ENCODE results near the gene SLC26A8.

The SLC26A8 gene

DNA sequence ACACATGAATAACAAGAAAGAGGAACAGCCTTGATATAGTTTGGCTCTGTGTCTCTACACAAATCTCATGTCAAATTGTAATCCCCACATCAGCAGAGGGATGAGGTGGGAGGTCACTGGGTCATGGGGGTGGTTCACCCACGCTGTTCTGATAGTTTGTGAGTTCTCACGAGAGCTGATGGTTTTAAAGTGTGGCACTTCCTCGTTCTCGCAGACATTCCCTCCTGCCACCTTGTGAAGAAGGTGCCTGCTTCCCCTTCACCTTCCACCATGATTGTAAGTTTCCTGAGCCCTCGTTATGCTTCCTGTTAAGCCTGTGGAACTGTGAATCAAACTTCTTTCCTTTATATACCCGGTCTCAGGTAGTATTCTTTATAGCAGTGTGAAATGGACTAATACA is 116.7 kb downstream of the SLC26A8 start:
- TF ChIP-seq, protein P1, sequence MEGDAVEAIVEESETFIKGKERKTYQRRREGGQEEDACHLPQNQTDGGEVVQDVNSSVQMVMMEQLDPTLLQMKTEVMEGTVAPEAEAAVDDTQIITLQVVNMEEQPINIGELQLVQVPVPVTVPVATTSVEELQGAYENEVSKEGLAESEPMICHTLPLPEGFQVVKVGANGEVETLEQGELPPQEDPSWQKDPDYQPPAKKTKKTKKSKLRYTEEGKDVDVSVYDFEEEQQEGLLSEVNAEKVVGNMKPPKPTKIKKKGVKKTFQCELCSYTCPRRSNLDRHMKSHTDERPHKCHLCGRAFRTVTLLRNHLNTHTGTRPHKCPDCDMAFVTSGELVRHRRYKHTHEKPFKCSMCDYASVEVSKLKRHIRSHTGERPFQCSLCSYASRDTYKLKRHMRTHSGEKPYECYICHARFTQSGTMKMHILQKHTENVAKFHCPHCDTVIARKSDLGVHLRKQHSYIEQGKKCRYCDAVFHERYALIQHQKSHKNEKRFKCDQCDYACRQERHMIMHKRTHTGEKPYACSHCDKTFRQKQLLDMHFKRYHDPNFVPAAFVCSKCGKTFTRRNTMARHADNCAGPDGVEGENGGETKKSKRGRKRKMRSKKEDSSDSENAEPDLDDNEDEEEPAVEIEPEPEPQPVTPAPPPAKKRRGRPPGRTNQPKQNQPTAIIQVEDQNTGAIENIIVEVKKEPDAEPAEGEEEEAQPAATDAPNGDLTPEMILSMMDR (conservative IDR thresholded peaks at IDR 0.05) = no peak
- TF ChIP-seq ZFX (IDR thresholded peaks at IDR 0.05) = no peak
- H3K27ac ChIP-seq = no peak overlapping the region

DNA sequence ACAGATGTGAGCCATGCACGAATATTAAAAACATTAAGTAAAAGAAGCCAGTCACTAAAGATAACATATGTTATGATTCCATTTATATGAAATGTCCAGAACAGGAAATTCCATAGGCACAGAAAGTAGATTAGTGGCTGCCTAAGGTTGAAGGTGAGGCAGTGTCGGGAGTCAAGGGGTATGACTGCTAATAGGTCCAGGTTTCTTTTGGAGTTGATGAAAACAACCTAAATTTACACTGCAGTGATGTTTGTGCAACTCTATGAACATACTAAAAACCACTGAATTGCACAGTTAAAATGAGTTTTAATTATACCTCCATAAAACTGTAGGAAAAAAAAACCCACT is 118.0 kb downstream of the SLC26A8 start:
- TF ChIP-seq, protein P1 (conservative IDR thresholded peaks at IDR 0.05) = no peak
- no peak for TF ChIP-seq ZFX (IDR thresholded peaks at IDR 0.05)

DNA sequence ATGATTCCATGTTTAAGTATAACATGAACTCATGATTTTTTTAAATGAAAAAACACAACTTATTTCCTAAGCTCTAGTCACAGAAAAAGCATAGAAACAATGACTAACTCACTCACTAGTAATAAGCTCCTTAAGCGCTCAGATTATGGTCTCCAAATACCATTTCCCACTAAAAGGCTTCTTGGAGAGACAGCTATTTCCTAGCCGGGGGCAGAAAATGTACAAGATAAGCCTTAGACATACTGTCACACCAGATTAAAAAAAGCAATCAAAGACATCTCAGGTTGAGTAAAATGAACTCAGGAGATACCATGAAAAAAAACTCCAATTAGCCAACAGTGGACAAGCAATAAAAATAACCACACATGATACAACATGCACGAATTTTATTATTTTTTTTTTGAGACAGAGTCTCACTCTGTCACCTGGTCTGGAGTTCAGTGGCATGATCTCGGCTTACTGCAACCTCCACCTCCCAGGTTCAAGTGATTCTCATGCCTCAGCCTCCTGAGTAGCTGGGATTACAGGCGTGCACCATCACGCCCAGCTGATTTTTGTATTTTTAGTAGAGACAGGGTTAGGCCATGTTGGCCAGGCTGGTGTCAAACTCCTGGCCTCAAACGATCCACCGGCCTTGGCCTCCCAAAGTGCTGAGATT is 118.5 kb downstream of the SLC26A8 start:
- no peak for TF ChIP-seq ZFX (IDR thresholded peaks at IDR 0.05)
- TF ChIP-seq, protein P1 (conservative IDR thresholded peaks at IDR 0.05) = no peak
- no peak overlapping the region for H3K27ac ChIP-seq

More for the DNA sequence above, 118.0 kb downstream of the SLC26A8 start:
- H3K27ac ChIP-seq = no peak overlapping the region

DNA sequence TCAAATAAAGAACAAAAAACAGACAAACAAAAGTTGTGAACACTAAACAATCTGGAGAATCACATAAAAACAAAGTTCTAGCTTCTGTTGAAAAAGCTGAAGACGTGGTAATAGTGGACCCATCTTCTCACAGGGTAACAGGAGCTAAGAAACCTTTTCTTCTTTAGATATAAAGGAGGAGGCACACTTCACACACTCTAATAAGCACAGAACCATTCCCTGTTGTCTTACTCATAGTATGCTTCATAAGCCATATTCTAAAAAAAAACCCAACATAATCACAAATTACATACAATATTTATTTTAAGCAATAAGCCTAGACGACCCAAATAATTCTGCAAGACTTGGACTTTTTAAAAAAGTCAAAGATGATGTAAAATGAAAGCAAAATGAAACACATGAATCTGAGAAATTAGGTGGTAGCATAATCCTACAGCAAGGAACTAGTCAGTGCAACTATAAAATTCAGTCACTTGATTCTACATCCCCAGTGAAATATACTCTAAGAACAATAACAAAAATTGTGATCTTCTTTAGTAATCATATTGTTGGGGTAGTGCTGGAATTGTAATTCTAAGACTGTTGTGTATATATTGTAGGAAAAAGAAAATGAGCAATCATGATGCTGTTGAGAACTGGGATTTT is 119.2 kb downstream of the SLC26A8 start:
- no peak for TF ChIP-seq ZFX (IDR thresholded peaks at IDR 0.05)
- TF ChIP-seq, protein P1 (conservative IDR thresholded peaks at IDR 0.05) = no peak
- H3K27ac ChIP-seq = no peak overlapping the region

DNA sequence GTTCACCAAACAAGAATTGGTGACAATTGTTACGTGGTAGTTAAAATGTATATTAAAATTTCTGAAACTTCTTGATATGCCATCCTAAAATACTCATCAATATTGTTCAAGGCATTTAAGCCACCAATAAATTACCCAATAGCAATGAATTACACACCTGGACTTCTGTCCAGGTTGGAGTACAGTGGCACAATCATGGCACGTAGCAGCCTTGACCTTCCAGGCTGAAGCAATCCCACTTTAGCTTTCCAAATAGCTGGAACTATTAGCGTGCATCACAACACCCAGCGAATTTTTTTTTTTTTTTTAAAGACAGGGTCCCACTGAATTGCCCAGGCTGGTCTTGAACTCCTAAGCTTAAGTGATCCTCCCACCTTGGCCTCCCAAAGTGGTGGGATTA is 120.8 kb downstream of the SLC26A8 start:
- no peak overlapping the region for H3K27ac ChIP-seq
- no peak for TF ChIP-seq ZFX (IDR thresholded peaks at IDR 0.05)

DNA sequence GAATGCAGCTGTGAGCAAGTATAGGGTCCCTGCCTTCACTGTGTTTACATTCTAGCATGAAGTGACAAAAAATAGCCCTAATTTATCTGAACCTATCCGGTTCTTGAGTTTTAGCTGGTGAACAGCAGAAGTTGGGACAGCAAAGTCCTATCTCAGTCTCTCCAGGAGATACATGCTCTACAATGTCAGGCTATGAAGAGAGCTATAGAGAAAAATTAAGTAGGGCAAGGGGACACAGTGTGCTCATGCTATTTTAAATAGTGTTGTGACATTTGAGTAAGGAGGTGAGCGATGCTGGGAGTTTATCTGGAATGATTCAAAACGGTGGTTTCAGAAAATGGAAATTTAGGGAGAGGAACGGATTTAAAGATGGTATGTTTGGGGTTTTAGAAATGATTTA is 124.0 kb downstream of the SLC26A8 start:
- H3K27ac ChIP-seq = no peak overlapping the region
- no peak for TF ChIP-seq ZFX (IDR thresholded peaks at IDR 0.05)

DNA sequence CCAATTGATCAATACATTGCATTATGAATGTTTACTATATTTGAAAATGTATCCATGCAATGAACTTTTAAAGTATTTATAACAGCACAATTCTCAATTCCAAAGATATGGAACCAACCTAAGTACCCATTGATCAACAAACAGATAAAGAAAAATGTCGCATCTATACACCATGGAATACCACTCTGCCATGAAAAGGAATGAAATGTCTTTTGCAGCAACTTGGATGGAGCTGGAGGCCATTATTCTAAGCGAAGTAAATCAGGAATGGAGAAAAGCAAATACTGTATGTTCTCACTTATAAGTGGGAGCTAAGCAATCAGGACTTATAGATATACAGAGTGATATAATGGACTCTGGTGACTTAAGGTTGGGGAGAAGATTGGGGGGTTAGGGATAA is 126.4 kb downstream of the SLC26A8 start:
- no peak for TF ChIP-seq ZFX (IDR thresholded peaks at IDR 0.05)
- TF ChIP-seq, protein P1 (conservative IDR thresholded peaks at IDR 0.05) = no peak
- H3K27ac ChIP-seq = no peak overlapping the region

DNA sequence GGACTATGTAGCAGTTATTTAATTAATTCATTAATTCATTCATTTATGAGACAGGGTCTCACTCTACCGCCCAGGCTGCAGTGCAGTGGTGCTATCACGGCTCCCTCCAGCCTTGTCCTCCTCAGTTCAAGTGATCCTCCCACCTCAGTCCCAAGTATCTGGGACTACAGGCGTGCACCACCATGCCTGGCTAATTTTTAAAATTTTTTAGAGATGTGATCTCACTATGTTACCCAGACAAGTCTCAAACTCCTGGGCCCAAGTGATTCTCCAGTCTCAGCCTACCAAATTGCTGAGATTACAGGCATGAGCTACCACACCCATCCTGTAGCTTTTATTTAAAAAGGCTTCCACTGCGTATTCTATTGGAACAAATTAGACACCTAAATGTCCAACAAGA is 127.0 kb downstream of the SLC26A8 start:
- no peak overlapping the region for H3K27ac ChIP-seq
- TF ChIP-seq, protein P1 (conservative IDR thresholded peaks at IDR 0.05) = no peak
- no peak for TF ChIP-seq ZFX (IDR thresholded peaks at IDR 0.05)
